Fibroblast of upper back skin (primary cell): Measurements from ENCODE around the gene ADK.
"Not testable (repeated sequence)": the region's sequence is repeated elsewhere in the genome, so short reads cannot be mapped to it uniquely, and the experiment has no call there.

Experiments used
- DNase-seq: peaks from one replicate; pipeline ENCODE4 v3.0.0-alpha.2; 2013

ADK gene

GRCh38 chr10:74187237-74187636 lies 36.2 kb downstream of the ADK start:
- DNase-seq: no peak

GRCh38 chr10:74188617-74189016 lies 37.6 kb downstream of the ADK start:
- not testable (repeated sequence) for DNase-seq

- peak; percentile 95 for DNase-seq
Observed at GRCh38 chr10:74189999-74190421, 39.0 kb downstream of the ADK start.

GRCh38 chr10:74190494-74190893 lies 39.5 kb downstream of the ADK start:
- DNase-seq: peak; percentile 51

DNA sequence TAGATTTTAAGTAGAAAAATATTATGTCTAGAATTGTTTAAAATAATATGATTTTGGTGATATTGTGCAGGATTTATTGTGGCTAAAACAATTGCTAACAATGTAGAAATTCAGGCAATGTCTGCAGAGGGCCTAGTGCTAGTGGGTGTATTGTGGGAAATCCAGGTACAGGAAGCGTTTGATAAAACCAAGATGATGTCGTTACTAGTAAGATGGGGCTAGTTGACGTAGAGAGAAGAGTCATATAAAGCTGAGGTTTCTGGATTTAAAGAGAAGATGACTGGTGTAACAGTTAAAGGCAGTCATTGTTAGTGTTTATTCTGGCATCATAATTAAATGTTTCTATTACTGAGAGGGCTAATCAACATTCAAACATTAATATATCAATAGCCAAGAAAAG lies 43.5 kb downstream of the ADK start:
- peak; percentile 24 for DNase-seq

- DNase-seq: peak; percentile 60
Observed at GRCh38 chr10:74194999-74195398, 44.0 kb downstream of the ADK start.

DNA sequence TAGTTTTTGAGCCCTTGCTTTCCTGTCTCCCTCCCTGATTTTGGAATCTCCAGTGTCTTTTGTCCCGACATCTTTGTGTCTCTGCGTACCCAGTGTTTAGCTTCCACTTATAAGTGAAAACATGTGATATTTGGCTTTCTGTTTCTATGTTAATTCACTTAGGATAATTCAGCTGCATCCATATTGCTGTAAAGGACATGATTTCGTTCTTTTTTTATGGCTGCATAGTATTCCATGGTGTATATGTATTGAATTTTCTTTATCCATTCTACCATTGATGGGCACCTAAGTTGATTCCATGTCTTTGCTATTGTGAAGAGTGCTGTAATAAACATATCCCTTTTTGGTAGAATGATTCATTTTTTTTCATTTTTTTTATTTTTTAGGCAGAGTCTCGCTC lies 48.3 kb downstream of the ADK start:
- DNase-seq: no peak

- peak; percentile 13 for DNase-seq
Observed at GRCh38 chr10:74202356-74202755, 51.3 kb downstream of the ADK start.

- no peak for DNase-seq
Observed at GRCh38 chr10:74206746-74207145, 55.7 kb downstream of the ADK start.

DNA sequence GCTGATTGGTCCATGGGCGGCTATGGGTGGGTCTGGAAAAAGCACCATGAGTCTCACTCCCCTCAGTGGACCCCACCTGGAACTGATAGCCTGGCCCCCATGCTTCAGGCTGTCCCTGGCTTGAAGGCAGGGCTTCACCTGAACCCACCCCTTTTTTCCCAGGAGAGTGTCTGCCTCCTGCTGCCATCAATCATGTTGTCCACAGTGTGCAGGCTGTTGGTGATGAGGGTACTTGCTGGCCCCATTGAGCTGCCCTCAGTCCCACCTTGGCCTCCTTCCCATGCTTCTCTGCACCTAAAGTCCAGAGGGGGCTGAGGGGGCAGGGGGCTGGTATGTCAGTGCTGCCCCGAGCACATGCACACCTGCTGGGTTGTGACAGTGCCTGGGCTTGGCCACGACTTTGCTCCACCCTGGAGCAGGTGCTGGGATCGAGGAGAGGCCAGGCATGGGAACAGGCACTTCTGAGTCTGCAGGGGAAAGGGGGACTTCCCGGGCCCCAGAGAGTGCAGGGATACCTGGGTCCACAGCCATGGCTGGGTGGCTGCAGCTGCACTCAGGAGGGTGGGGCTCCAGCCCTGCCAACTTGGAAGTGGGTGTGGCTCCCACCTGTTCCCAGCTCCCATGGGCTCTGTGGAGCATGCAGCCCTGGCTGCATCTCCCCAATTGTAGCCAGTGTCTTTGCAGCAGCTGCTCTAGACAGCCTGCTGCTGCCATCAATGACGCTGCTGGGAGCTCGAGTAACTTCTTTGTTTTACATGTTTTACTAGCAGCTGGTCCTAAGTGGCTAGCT lies 56.9 kb downstream of the ADK start:
- DNase-seq: no peak

DNA sequence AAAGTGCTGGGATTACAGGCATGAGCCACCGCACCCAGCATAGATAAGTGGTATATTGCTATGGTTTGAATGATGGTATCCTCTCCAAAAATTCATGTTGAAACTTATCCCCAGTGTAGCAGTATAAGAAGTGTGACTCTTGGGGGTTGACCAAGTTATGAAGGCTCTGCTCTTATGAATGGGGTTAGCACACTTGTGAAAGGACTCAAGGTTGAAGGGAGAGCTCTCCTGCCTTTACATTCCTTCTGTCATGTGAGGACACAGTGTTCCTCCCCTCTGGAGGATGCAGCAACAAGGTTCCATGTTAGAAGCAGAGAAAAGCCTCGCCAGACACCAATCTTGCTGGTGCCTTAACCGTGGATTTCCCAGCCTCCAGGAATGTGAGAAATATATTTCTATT lies 58.0 kb downstream of the ADK start:
- no peak for DNase-seq

- DNase-seq: no peak
Observed at GRCh38 chr10:74213019-74213418, 62.0 kb downstream of the ADK start.

DNA sequence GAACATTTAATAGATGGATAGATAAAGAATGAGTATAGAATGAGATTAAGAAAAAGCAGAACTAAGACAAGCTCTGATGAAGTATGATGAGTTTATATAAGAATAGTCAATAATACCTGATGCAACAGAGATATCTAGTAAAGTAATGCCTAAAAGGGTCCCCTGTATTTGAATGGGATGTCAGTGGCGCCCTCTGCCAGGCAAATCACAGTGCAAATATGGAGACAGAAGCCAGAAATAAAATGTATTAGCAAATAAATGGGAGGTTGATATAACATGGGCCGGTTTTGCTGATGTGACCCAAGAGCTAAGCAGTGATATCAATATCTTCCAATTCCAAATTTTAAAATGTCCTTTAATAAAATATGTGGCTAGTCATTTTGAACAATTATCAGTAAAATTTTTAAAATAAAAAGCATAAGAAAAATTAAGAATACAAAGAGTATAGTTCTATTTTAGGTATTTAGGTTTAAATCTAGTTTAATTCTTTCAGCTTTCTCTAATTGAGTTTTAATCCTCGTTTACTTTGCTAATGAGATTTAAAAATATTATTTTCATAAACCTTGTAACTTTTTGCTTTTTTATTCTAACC lies 62.6 kb downstream of the ADK start:
- peak; percentile 72 for DNase-seq

- not testable (repeated sequence) for DNase-seq
Observed at GRCh38 chr10:74217110-74217509, 66.1 kb downstream of the ADK start.

DNA sequence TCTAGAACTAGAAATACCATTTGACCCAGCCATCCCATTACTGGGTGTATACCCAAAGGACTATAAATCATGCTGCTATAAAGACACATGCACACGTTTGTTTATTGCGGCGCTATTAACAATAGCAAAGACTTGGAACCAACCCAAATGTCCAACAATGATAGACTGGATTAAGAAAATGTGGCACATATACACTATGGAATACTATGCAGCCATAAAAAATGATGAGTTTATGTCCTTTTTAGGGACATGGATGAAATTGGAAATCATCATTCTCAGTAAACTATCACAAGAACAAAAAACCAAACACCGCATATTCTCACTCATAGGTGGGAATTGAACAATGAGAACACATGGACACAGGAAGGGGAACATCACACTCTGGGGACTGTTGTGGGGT lies 71.4 kb downstream of the ADK start:
- DNase-seq: not testable (repeated sequence)

DNA sequence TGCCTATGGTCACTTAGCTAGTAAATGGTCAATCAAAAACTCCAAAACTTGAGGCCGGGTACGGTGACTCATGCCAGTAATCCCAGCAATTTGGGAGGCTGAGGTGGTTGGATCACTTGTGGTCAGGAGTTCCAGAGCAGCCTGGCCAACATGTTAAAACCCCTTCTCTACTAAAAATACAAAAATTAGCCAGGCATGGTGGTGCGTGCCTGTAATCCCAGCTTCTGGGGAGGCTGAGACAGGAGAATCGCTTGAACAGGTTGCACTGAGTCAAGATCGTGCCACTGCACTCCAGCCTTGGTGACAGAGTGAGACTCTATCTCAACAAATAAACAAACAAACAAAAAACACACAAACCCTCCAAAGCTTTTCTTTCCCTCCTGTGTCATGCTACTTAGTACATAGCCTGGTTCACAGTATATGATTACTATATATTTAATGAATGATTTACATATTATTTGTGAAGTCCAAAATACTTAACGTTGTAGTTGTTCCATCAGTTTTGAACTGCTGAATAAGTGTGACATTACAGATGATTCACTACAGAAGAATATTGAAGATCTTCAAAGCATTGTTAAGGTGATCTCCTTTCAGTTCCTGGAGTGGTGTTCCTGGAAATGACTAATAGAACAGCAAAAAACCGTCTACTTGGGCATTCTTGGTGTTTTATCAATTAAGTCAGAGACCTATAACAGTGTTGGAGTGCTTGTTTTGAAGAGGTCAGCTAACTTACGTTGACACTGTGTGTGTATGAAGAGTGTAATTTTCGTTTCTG lies 72.9 kb downstream of the ADK start:
- DNase-seq: peak; percentile 73

- peak; percentile 25 for DNase-seq
Observed at GRCh38 chr10:74227697-74228424, 76.8 kb downstream of the ADK start.

DNA sequence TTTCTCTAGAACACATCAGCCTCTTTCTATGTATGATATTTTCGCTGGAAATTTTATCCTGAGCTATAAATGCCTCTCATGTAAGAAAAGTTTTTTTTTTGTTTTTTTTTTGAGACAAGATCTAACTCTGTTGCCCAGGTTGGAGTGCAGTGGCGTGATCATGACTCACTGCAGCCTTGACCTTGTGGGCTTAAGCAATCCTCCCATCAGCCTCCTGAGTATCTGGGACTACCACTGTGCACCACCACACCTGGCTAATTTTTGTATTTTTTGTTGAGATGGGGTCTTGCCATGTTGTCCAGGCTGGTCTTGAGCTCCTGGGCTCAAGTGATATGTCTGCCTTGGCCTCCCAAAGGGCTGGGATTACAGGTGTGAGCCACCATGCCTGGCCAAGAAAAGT lies 80.4 kb downstream of the ADK start:
- no peak for DNase-seq

- no peak for DNase-seq
Observed at GRCh38 chr10:74233281-74233680, 82.3 kb downstream of the ADK start.

DNA sequence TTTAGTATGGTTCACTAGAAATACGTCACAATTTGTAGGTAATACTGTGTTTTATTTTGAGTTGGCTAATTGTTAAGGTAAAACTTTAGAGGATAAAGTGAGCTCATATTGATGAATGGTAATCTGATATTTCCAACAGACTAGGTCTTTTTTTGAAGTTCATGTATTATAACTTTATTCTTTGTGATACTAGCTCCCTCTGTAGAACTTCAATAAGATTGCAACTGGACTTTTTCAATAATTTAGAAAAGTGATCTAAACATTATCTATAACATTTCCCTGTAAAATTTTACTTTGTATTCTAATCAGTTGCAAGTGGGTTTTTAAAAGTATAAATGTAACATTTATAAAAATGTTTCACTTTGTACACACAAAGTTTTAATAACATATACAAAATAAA lies 83.5 kb downstream of the ADK start:
- DNase-seq: no peak

GRCh38 chr10:74238031-74238431 lies 87.0 kb downstream of the ADK start:
- no peak for DNase-seq

DNA sequence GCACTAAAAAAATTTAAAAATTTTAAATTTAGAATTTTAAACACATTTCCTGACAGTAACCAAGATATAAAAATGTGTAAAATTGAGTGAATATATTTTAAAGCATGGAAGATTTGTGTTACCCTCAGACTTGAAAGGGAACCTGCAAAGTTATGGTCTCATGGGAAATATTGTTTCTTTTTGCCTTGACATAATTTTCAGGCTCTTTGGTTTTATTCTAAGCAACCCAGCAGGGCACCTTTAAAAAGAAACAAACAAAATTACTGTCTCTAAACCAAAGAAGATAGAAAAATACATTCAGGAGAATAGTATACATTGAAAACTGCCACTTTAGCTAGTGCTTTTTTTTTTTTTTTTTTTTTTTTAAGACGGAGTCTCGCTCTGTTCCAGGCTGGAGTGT lies 87.5 kb downstream of the ADK start:
- no peak for DNase-seq

GRCh38 chr10:74243067-74243466 lies 92.0 kb downstream of the ADK start:
- no peak for DNase-seq
